ENCODE results near the gene CIAO3. TPM values are rescaled to one million over a fixed set of nuclear protein-coding genes. Genes with fewer than 3 reads are reported as not detected.
"Not testable (repeated sequence)": the region's sequence is repeated elsewhere in the genome, so short reads cannot be mapped to it uniquely, and the experiment has no call there.

The CIAO3 gene
- total and polyA plus RNA-seq, 12 donors = 18.7 to 62.9 (median 26.1) TPM

GRCh38 chr16:714558-715476 lies 26.0 kb downstream of the CIAO3 start, which contains the start of gene METRN:
METRN (plus strand) TSS chr16:715118; CDS start chr16:715290, 172 bp downstream.
- Histone ChIP-seq H3K4me1 (peaks cover 18 to 49% (median 34%) of the 10 kb centered on the region in 9 donors), H3K27me3 (peaks cover 0 to 46% (median 19%) of the 10 kb centered on the region in 7 donors), H3K9me3 (no peaks in the 10 kb centered on the region), H3K36me3 (no peaks in the 10 kb centered on the region), H3K27ac (peak within 1 kb of the TSS in 8 of 10 donors; percentile 21 to 58 (median 50)), H3K4me3 (peak within 1 kb of the TSS; percentile 64 to 94 (median 73))
- 5 to 8% methylated on average over 65 to 103 of the region's 108 CpGs for WGBS, 2 donors
- ATAC-seq (peak; percentile 78 to 94 (median 89)), DNase-seq (peak; percentile 92 to 95)
- intact Hi-C loops (cut with DNase I) = loop anchor here in 9 of 10 donors (2.0 to 10.0 kb wide), 7 partner anchors 67 to 382 kb away; partner anchors contain the start of genes CHTF18 (in 4 of the 9), RPUSD1 (in 4 of the 9) and C1QTNF8 (in 1 of the 9)
- TF ChIP-seq CTCF (IDR thresholded peaks at IDR 0.05) = no peak

DNA sequence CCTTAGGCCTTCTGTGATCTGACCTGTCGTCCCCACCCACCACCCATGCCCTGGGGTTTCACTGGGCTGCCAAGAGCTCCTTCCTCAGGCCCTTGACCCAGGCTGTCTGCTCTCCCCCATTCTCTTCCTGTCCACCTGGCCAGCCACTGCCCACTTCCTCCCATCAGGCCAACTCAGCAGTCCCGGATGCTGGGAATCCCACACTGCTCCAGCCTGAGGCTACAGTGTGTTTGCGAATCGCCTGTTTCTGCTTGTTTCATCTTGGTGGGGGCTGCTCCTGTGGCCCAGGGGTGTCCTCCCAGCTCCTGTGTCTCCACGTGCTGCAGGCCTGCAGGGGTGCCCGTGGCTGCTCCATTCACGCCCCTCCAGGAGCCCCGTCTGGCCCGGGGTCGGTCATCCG lies 26.7 kb downstream of the CIAO3 start:
- Histone ChIP-seq H3K9me3 (no peaks in the 10 kb centered on the region), H3K4me3 (peak overlapping the region in 4 of 10 donors; percentile 45 to 80 (median 50)), H3K36me3 (no peaks in the 10 kb centered on the region), H3K4me1 (peaks cover 17 to 44% (median 28%) of the 10 kb centered on the region in 9 donors), H3K27ac (no peak overlapping the region), H3K27me3 (peaks cover 0 to 53% (median 25%) of the 10 kb centered on the region in 7 donors)
- DNase-seq = no peak
- 69 to 72% methylated on average over 11 of the region's 11 CpGs for WGBS, 2 donors
- intact Hi-C loops (cut with DNase I) = loop anchor here in 9 of 10 donors (2.0 to 10.0 kb wide), 7 partner anchors 68 to 383 kb away; partner anchors contain the start of genes CHTF18 (in 4 of the 9), RPUSD1 (in 4 of the 9) and C1QTNF8 (in 1 of the 9)
- TF ChIP-seq CTCF (IDR thresholded peaks at IDR 0.05) = no peak
- ATAC-seq = peak in 1 of 8 donors; percentile 0

DNA sequence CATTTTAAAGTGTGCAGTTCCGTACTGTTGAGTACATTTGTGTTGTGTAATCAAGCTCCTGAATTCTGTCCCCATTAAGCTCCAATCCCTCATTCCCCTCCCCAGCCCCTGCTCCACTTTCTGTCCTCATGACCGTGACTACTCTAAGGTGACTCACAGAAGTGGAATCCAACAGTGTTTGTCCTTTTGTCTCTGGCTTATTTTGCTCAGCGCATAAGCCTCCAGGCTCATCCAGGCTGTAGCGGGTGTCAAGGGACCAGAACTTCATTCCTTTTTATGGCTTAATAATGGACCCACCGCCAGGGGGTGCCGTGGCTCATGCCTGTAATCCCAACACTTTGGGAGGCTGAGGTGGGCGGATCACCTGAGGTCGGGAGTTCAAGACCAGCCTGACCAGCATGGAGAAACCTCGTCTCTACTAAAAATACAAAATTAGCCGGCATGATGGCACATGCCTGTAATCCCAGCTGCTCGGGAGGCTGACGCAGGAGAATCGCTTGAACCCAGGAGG lies 28.0 kb downstream of the CIAO3 start:
- H3K9me3 ChIP-seq, H3K27ac ChIP-seq, ATAC-seq, H3K4me3 ChIP-seq, H3K36me3 ChIP-seq, DNase-seq: not testable (repeated sequence)
- WGBS, 2 donors = 51 to 58% methylated on average over 13 of the region's 13 CpGs
- H3K27me3 ChIP-seq = peaks cover 0 to 65% (median 38%) of the 10 kb centered on the region in 7 donors
- H3K4me1 ChIP-seq = peaks cover 17 to 38% (median 26%) of the 10 kb centered on the region in 9 donors
- TF ChIP-seq CTCF (IDR thresholded peaks at IDR 0.05) = peak in 6 of 9 donors; percentile 19 to 45 (median 32)
- intact Hi-C loops (cut with DNase I) = loop anchor here in 9 of 10 donors (2.0 to 10.0 kb wide), 7 partner anchors 28 to 385 kb away; partner anchors contain the start of genes CHTF18 (in 3 of the 9), RPUSD1 (in 3 of the 9), C1QTNF8 (in 1 of the 9) and CIAO3 (in 1 of the 9)
